H1 (cell line): ENCODE data around the gene CALHM2. TPM values are rescaled to one million over a fixed set of nuclear protein-coding genes. Genes with fewer than 3 reads are reported as not detected.

Experiments
- BCL11A ChIP-seq, 2 experiments: IDR thresholded peaks; one replicate each; pipeline ENCODE4 v1.6.1; 2011; ENCODE audit warnings: low read depth in 2 of 2, low read length in 2 of 2, mild to moderate bottlenecking in 2 of 2
- CHD7 ChIP-seq: fragments of 300-600 bp; sonication (generic); IDR thresholded peaks from 2 replicates; pipeline ENCODE4 v1.7.1; 2012; ENCODE audit warnings: low read length, moderate library complexity, mild to moderate bottlenecking, inconsistent platforms; ENCODE audit not compliant: insufficient replicate concordance
- E2F6 ChIP-seq: IDR thresholded peaks from 2 replicates; pipeline ENCODE4 v1.6.1; 2012; ENCODE audit warnings: inconsistent platforms
- EGR1 ChIP-seq: IDR thresholded peaks from 2 replicates; pipeline ENCODE4 v1.6.1; 2011; ENCODE audit warnings: low read depth, low read length, borderline replicate concordance
- GABPA ChIP-seq: IDR thresholded peaks from 2 replicates; pipeline ENCODE4 v1.6.1; 2011; ENCODE audit warnings: mild to moderate bottlenecking, low read length, moderate library complexity, borderline replicate concordance; ENCODE audit not compliant: insufficient read depth
- GTF2F1 ChIP-seq: IDR thresholded peaks from 2 replicates; pipeline ENCODE4 v1.6.1; 2012; ENCODE audit warnings: low read depth, low read length, improper control_type of control experiment, borderline replicate concordance
- JUND ChIP-seq: IDR thresholded peaks from 2 replicates; pipeline ENCODE4 v1.6.1; 2011; ENCODE audit warnings: mild to moderate bottlenecking, improper control_type of control experiment, low read length
- NRF1 ChIP-seq: IDR thresholded peaks from 2 replicates; pipeline ENCODE4 v1.6.1; 2011; ENCODE audit warnings: mild to moderate bottlenecking, low read depth, low read length, improper control_type of control experiment
- PHF8 ChIP-seq: fragments of 200-600 bp; sonication (generic); conservative IDR thresholded peaks from 2 replicates; pipeline ENCODE4 v1.7.1; 2012; ENCODE audit warnings: low read depth, mild to moderate bottlenecking, inconsistent platforms, low read length, moderate library complexity
- SAP30 ChIP-seq: fragments of 300-600 bp; sonication (generic); IDR thresholded peaks from 2 replicates; pipeline ENCODE4 v1.7.1; 2012; ENCODE audit warnings: low read length, moderate library complexity, mild to moderate bottlenecking, inconsistent platforms; ENCODE audit not compliant: insufficient read depth, insufficient replicate concordance
- TAF7 ChIP-seq: optimal IDR thresholded peaks from 2 replicates; pipeline ENCODE3; 2011; ENCODE audit warnings: low read depth, mild to moderate bottlenecking, inconsistent platforms, low read length, moderate library complexity, borderline replicate concordance
- polyA plus RNA-seq, 7 experiments: library from polyadenylated mRNA; depleted of rRNA in 3 of 7; stranded (reverse) in 5 of 7; unstranded in 2 of 7; fragments of >200 nt in 5 of 7; fragments of 200-250 nt in 2 of 7; gene quantifications; 1 replicate in 5 of 7; 2 replicates in 1 of 7; 4 replicates in 1 of 7; pipeline versions ENCODE4 v1.2.1 to v1.2.3, GENCODE V29; 2011 to 2013; ENCODE audit warnings: missing spikeins in 2 of 7, mixed read lengths in 2 of 7
- total RNA-seq: library from RNA; stranded (reverse); fragmentation: NEBNext Ultra II Directional; extraction: Animal tissue kit (Norgen Biotek cat#: 25700); gene quantifications from 2 replicates; pipeline ENCODE4 v1.2.1, GENCODE V29; 2021

CALHM2 gene
- total and polyA plus RNA-seq, 2 of the 8 experiments (the other 6 are each of a cell fraction or from before 2014, with no cell fraction given), result 1.2 to 2.4 TPM

- TF ChIP-seq CHD7 (no peak), SAP30 (no peak), E2F6 (no peak), JUND (no peak), BCL11A (IDR thresholded peaks at IDR 0.05; ENCODE audit: low read depth in 2 of 2, low read length in 2 of 2) (no peak), PHF8 (no peak), EGR1 (no peak), TAF7 (no peak), GABPA (no peak), NRF1 (no peak), GTF2F1 (no peak)
Observed at GRCh38 chr10:103487410-103487708, 35.2 kb upstream of the CALHM2 start (continued).
